Measurements from ENCODE around the gene RNU1-3. TPM values are rescaled to one million over a fixed set of nuclear protein-coding genes. Genes with fewer than 3 reads are reported as not detected.
A peak's percentile ranks its signal among the peaks of the same experiment; 100 is the strongest.

Gene RNU1-3
- total and polyA plus RNA-seq, 9 of the 15 experiments (the other 6 are each of a cell fraction or from before 2014, with no cell fraction given): under 0.01 to 32,823 (median 2,538) TPM; not detected in 4

DNA sequence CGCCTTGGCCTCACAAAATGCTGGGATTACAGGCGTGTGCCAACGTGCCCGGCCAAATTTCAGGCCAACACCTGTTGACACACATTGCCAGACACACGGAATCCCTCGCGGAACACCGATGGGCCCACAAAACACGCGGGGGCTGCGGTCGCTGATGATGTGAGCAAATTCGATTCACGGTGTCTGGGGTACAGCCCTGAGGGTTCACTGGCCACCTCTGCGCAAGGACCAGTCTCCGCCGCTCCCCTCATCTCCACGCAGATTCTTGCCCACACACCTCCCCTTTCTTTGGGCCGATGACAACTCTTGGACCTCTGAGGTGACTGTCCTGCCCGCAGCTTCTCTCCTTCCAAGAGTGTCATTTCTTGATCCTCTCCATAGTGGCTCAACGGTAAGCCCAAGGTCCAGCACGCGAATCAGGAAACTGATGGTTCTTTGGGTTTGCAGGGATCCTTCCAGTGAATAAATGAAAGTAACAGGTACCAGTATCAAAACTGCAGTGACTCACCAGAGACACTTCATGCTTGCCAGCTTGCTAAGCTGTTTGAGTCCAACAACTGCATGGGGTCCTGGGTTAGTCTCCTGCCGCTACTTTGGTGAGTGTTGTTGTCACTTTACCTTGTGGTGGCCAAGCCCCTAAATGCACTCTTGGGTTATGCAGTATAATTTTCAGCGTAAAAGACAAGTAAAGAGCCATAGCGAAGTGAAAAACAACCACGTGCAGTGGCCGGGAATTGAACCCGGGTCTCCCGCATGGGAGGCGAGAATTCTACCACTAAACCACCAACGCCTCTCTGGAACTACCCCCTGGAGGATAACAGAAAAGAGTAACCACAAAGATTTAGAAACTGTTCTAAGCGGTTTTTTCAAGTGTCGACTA, 11.0 kb upstream of the RNU1-3 start (continued):
- TF ChIP-seq, protein P1, sequence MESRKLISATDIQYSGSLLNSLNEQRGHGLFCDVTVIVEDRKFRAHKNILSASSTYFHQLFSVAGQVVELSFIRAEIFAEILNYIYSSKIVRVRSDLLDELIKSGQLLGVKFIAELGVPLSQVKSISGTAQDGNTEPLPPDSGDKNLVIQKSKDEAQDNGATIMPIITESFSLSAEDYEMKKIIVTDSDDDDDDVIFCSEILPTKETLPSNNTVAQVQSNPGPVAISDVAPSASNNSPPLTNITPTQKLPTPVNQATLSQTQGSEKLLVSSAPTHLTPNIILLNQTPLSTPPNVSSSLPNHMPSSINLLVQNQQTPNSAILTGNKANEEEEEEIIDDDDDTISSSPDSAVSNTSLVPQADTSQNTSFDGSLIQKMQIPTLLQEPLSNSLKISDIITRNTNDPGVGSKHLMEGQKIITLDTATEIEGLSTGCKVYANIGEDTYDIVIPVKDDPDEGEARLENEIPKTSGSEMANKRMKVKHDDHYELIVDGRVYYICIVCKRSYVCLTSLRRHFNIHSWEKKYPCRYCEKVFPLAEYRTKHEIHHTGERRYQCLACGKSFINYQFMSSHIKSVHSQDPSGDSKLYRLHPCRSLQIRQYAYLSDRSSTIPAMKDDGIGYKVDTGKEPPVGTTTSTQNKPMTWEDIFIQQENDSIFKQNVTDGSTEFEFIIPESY (CRISPR knock-in tag; IDR thresholded peaks at IDR 0.05): peak; percentile 85
- TF ChIP-seq, protein P2, sequence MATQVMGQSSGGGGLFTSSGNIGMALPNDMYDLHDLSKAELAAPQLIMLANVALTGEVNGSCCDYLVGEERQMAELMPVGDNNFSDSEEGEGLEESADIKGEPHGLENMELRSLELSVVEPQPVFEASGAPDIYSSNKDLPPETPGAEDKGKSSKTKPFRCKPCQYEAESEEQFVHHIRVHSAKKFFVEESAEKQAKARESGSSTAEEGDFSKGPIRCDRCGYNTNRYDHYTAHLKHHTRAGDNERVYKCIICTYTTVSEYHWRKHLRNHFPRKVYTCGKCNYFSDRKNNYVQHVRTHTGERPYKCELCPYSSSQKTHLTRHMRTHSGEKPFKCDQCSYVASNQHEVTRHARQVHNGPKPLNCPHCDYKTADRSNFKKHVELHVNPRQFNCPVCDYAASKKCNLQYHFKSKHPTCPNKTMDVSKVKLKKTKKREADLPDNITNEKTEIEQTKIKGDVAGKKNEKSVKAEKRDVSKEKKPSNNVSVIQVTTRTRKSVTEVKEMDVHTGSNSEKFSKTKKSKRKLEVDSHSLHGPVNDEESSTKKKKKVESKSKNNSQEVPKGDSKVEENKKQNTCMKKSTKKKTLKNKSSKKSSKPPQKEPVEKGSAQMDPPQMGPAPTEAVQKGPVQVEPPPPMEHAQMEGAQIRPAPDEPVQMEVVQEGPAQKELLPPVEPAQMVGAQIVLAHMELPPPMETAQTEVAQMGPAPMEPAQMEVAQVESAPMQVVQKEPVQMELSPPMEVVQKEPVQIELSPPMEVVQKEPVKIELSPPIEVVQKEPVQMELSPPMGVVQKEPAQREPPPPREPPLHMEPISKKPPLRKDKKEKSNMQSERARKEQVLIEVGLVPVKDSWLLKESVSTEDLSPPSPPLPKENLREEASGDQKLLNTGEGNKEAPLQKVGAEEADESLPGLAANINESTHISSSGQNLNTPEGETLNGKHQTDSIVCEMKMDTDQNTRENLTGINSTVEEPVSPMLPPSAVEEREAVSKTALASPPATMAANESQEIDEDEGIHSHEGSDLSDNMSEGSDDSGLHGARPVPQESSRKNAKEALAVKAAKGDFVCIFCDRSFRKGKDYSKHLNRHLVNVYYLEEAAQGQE (IDR thresholded peaks at IDR 0.05; ENCODE audit: borderline replicate concordance): no peak
- TF ChIP-seq, protein P2 (CRISPR knock-in tag; IDR thresholded peaks at IDR 0.05; ENCODE audit: low read depth): no peak
- TF ChIP-seq NR1H2 (CRISPR knock-in tag; IDR thresholded peaks at IDR 0.05) (no peak), KAT8 (IDR thresholded peaks at IDR 0.05; ENCODE audit: low read depth) (no peak), ATF1 (CRISPR knock-in tag; IDR thresholded peaks at IDR 0.05) (no peak), ATF1 (tag; IDR thresholded peaks at IDR 0.05) (peak; percentile 44; the same call in 1 of the 2 replicates), HNRNPL (IDR thresholded peaks at IDR 0.05; ENCODE audit: low read depth, low read length) (no peak), SREBF2 (CRISPR knock-in tag; IDR thresholded peaks at IDR 0.05) (no peak), RNF2 (IDR thresholded peaks at IDR 0.05) (peak; percentile 67), ZFX (CRISPR knock-in tag; IDR thresholded peaks at IDR 0.05) (no peak)
- TF ChIP-seq, protein P3, sequence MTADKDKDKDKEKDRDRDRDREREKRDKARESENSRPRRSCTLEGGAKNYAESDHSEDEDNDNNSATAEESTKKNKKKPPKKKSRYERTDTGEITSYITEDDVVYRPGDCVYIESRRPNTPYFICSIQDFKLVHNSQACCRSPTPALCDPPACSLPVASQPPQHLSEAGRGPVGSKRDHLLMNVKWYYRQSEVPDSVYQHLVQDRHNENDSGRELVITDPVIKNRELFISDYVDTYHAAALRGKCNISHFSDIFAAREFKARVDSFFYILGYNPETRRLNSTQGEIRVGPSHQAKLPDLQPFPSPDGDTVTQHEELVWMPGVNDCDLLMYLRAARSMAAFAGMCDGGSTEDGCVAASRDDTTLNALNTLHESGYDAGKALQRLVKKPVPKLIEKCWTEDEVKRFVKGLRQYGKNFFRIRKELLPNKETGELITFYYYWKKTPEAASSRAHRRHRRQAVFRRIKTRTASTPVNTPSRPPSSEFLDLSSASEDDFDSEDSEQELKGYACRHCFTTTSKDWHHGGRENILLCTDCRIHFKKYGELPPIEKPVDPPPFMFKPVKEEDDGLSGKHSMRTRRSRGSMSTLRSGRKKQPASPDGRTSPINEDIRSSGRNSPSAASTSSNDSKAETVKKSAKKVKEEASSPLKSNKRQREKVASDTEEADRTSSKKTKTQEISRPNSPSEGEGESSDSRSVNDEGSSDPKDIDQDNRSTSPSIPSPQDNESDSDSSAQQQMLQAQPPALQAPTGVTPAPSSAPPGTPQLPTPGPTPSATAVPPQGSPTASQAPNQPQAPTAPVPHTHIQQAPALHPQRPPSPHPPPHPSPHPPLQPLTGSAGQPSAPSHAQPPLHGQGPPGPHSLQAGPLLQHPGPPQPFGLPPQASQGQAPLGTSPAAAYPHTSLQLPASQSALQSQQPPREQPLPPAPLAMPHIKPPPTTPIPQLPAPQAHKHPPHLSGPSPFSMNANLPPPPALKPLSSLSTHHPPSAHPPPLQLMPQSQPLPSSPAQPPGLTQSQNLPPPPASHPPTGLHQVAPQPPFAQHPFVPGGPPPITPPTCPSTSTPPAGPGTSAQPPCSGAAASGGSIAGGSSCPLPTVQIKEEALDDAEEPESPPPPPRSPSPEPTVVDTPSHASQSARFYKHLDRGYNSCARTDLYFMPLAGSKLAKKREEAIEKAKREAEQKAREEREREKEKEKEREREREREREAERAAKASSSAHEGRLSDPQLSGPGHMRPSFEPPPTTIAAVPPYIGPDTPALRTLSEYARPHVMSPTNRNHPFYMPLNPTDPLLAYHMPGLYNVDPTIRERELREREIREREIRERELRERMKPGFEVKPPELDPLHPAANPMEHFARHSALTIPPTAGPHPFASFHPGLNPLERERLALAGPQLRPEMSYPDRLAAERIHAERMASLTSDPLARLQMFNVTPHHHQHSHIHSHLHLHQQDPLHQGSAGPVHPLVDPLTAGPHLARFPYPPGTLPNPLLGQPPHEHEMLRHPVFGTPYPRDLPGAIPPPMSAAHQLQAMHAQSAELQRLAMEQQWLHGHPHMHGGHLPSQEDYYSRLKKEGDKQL (CRISPR knock-in tag; IDR thresholded peaks at IDR 0.05; ENCODE audit: borderline replicate concordance): no peak
